IMR-90 (cell line): ENCODE measurements around the gene ITPKA. TPM values are rescaled to one million over a fixed set of nuclear protein-coding genes. Genes with fewer than 3 reads are reported as not detected.

ENCODE experiments used
- ATAC-seq: fragments of 200-7000 bp; cut with Tn5 transposase; 2 replicates; pipeline ENCODE4 v1.9.1; 2020; ENCODE audit warnings: low read depth, mild to moderate bottlenecking, moderate library complexity
- BruUV-seq: library from RNA; stranded (reverse); fragments of 400-500 nt; replicated peaks from 2 replicates; lab custom pipeline; 2021; lab: Mats Ljungman, UMichigan
- CTCF ChIA-PET: fragments of 300-600 bp; formaldehyde crosslinking; extraction: SDS; loops from one replicate; lab custom pipeline; 2021; ENCODE audit warnings: antibody characterized with exemption; lab: Yijun Ruan, JAX
- POLR2A ChIA-PET: fragments of 300-600 bp; sonication (Branson Sonifier 250); formaldehyde crosslinking; loops from one replicate; lab custom pipeline; 2022; ENCODE audit warnings: antibody characterized with exemption; ENCODE audit not compliant: unreplicated experiment; lab: Charles Lee
- DNase-seq: peaks from one replicate; pipeline ENCODE4 v3.0.0; 2013
- H2AFZ ChIP-seq: replicated peaks from 2 replicates; pipeline ENCODE3; 2013; ENCODE audit warnings: low read length, mild to moderate bottlenecking; ENCODE audit not compliant: poor library complexity
- H2AK5ac ChIP-seq: 2 replicates; pipeline ENCODE4 v1.6.1; 2013; ENCODE audit warnings: low read depth, low read length, inconsistent platforms
- H2AK9ac ChIP-seq: replicated peaks from 2 replicates; pipeline ENCODE3; 2013; ENCODE audit warnings: mild to moderate bottlenecking, low read depth, low read length, moderate library complexity; ENCODE audit not compliant: poor library complexity
- H2BK120ac ChIP-seq: 2 replicates; pipeline ENCODE4 v1.6.1; 2013; ENCODE audit warnings: low read depth, low read length, inconsistent platforms
- H2BK15ac ChIP-seq: 3 replicates; pipeline ENCODE4 v1.6.1; 2013; ENCODE audit warnings: low read depth, low read length, inconsistent platforms
- H2BK20ac ChIP-seq: 2 replicates; pipeline ENCODE4 v1.6.1; 2013; ENCODE audit warnings: low read depth, mild to moderate bottlenecking, inconsistent platforms, low read length, moderate library complexity
- H2BK5ac ChIP-seq: 2 replicates; pipeline ENCODE4 v1.6.1; 2013; ENCODE audit warnings: mild to moderate bottlenecking, low read depth, low read length, inconsistent platforms; ENCODE audit not compliant: poor library complexity, severe bottlenecking
- H3K14ac ChIP-seq: replicated peaks from 2 replicates; pipeline ENCODE4 v1.6.1; 2013; ENCODE audit warnings: low read depth, low read length, inconsistent platforms
- H3K18ac ChIP-seq: 2 replicates; pipeline ENCODE4 v1.6.1; 2013; ENCODE audit warnings: low read depth, low read length, control low read depth
- H3K23ac ChIP-seq: 2 replicates; pipeline ENCODE4 v1.6.1; 2013; ENCODE audit warnings: low read depth, low read length, inconsistent platforms
- H3K27ac ChIP-seq: 2 replicates; pipeline ENCODE4 v1.5.1; 2013; ENCODE audit warnings: mild to moderate bottlenecking, control low read depth, low read length; ENCODE audit not compliant: insufficient read depth
- H3K27me3 ChIP-seq: 2 replicates; pipeline ENCODE4 v1.6.1; 2013; ENCODE audit warnings: low read length; ENCODE audit not compliant: control insufficient read depth, insufficient read depth
- H3K36me3 ChIP-seq: 2 replicates; pipeline ENCODE4 v1.6.1; 2013; ENCODE audit warnings: low read length, mixed read lengths; ENCODE audit not compliant: control insufficient read depth, insufficient read depth
- H3K4ac ChIP-seq: 2 replicates; pipeline ENCODE4 v1.6.1; 2013; ENCODE audit warnings: low read depth, low read length, inconsistent platforms
- H3K4me1 ChIP-seq: 2 replicates; pipeline ENCODE4 v1.6.1; 2013; ENCODE audit warnings: low read length, mixed read lengths; ENCODE audit not compliant: control insufficient read depth, insufficient read depth
- H3K4me2 ChIP-seq: 2 replicates; pipeline ENCODE4 v1.6.1; 2013; ENCODE audit warnings: low read depth, mild to moderate bottlenecking, control low read depth, low read length, moderate library complexity
- H3K4me3 ChIP-seq: 2 replicates; pipeline ENCODE4 v1.5.1; 2013; ENCODE audit warnings: low read depth, mild to moderate bottlenecking, control low read depth, low read length, moderate library complexity; ENCODE audit not compliant: insufficient read depth
- H3K56ac ChIP-seq: 2 replicates; pipeline ENCODE4 v1.6.1; 2013; ENCODE audit warnings: low read length, inconsistent platforms; ENCODE audit not compliant: insufficient read depth; ENCODE audit errors: extremely low read depth
- H3K79me1 ChIP-seq, 2 experiments: 2 replicates each; pipeline ENCODE4 v1.6.1; 2013; ENCODE audit warnings: low read length in 2 of 2, inconsistent platforms in 1 of 2, low read depth in 1 of 2
- H3K9ac ChIP-seq: 2 replicates; pipeline ENCODE4 v1.6.1; 2013; ENCODE audit warnings: low read depth, low read length, control low read depth
- H3K9me1 ChIP-seq: 2 replicates; pipeline ENCODE4 v1.6.1; 2013; ENCODE audit warnings: low read length, inconsistent platforms; ENCODE audit not compliant: insufficient read depth
- H3K9me3 ChIP-seq: 2 replicates; pipeline ENCODE4 v1.6.1; 2013; ENCODE audit warnings: low read length; ENCODE audit not compliant: control insufficient read depth, insufficient read depth
- H4K20me1 ChIP-seq: 2 replicates; pipeline ENCODE4 v1.6.1; 2013; ENCODE audit warnings: low read length, inconsistent platforms; ENCODE audit not compliant: insufficient read depth
- H4K5ac ChIP-seq: 2 replicates; pipeline ENCODE4 v1.6.1; 2013; ENCODE audit warnings: mild to moderate bottlenecking, low read depth, low read length, control low read depth
- H4K8ac ChIP-seq, 2 experiments: 2 replicates each; pipeline ENCODE4 v1.6.1; 2013; ENCODE audit warnings: low read depth in 2 of 2, low read length in 2 of 2, control low read depth in 1 of 2, inconsistent platforms in 1 of 2
- H4K91ac ChIP-seq: 2 replicates; pipeline ENCODE4 v1.6.1; 2013; ENCODE audit warnings: low read depth, low read length, inconsistent platforms; ENCODE audit not compliant: insufficient read depth
- CEBPB ChIP-seq: IDR thresholded peaks from 2 replicates; pipeline ENCODE4 v1.6.1; 2012; ENCODE audit warnings: low read depth, low read length, improper control_type of control experiment
- CHD1 ChIP-seq: IDR thresholded peaks from 2 replicates; pipeline ENCODE4 v1.6.1; 2012; ENCODE audit warnings: low read depth, low read length, improper control_type of control experiment
- MAZ ChIP-seq: IDR thresholded peaks from 2 replicates; pipeline ENCODE4 v1.6.1; 2012; ENCODE audit warnings: low read depth, mild to moderate bottlenecking, low read length, improper control_type of control experiment, moderate library complexity, borderline replicate concordance
- MXI1 ChIP-seq: IDR thresholded peaks from 2 replicates; pipeline ENCODE4 v1.6.1; 2012; ENCODE audit warnings: low read depth, mild to moderate bottlenecking, low read length, moderate library complexity, borderline replicate concordance
- RAD21 ChIP-seq: IDR thresholded peaks from 2 replicates; pipeline ENCODE4 v1.6.1; 2012; ENCODE audit warnings: low read length, improper control_type of control experiment
- WGBS, 2 experiments: methylation state at CpG; one replicate each; pipeline versions ENCODE4 v1.1.5 to v1.1.7; 2013; ENCODE audit warnings: missing lambda C conversion rate in 2 of 2; ENCODE audit not compliant: insufficient read length in 1 of 2; ENCODE audit errors: extremely low coverage in 2 of 2; 5-methylcytosine and 5-hydroxymethylcytosine counted together
- dilution Hi-C: fragments of 300-500 bp; cut with HindIII; formaldehyde crosslinking; loops from one replicate; pipeline ENCODE4 v1.14.3; 2018; ENCODE audit warnings: low sequenced_read_pairs; ENCODE audit not compliant: unreplicated experiment
- in situ Hi-C: fragments of 300-500 bp; cut with MboI; formaldehyde crosslinking; loops from 3 replicates; pipeline ENCODE4 v1.14.3; 2019; ENCODE audit warnings: low sequenced_read_pairs, inconsistent platforms, mixed read lengths
- intact Hi-C: fragments of 100-400 bp; cut with micrococcal nuclease; formaldehyde crosslinking; loops from 2 replicates; pipeline ENCODE4 v1.10.0; 2022
- polyA plus RNA-seq, 3 experiments: library from polyadenylated mRNA; depleted of rRNA; stranded (reverse); fragments of >200 nt; gene quantifications; 2 replicates each; pipeline ENCODE4 v1.2.3, GENCODE V29; 2012; ENCODE audit warnings: low replicate concordance in 1 of 3
- total RNA-seq: library from RNA; depleted of rRNA; stranded (reverse); fragments of >200 nt; gene quantifications from 2 replicates; pipeline ENCODE4 v1.2.3, GENCODE V29; 2012
- TF ChIP-seq, protein P1 (sequence below): fragments of 150-350 bp; IDR thresholded peaks from 2 replicates; pipeline ENCODE4 v1.6.1; 2017; ENCODE audit warnings: mild to moderate bottlenecking, antibody characterized with exemption, low read length, low read depth
- TF ChIP-seq, protein P2 (sequence below): fragments of 150-350 bp; IDR thresholded peaks from 2 replicates; pipeline ENCODE4 v1.6.1; 2016; ENCODE audit warnings: low read depth, mild to moderate bottlenecking, low read length, moderate library complexity, borderline replicate concordance

Gene ITPKA
- total and polyA plus RNA-seq, 2 of the 4 experiments (the other 2 are of a cell fraction), result 1.1 to 1.8 TPM

DNA sequence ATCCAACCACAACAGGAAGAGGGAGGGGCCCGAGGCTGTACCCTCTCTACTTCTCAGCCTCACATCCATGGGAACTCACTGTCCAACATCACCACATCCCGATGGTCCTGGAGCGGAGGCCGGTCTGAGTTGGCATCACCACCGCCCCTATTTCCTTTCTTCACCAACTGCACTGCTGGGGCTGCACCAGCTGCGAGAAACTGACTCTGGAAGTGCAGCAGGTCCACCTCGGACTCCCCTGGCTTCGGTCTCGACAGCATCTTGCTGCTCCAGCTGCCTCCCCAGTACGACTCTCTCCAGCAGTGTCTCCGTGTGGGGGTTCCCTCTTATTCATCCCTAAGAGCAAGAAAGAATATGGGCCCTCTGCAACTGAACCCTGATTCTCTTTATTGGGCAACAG, 43.2 kb downstream of the ITPKA start:
- Histone ChIP-seq H3K9me3 (no peaks in the 10 kb centered on the region), H3K27me3 (no peaks in the 10 kb centered on the region), H2AFZ (peak overlapping the region; percentile 3), H3K9ac (no peak overlapping the region), H4K5ac (no peak overlapping the region), H3K4me3 (no peak overlapping the region), H2BK5ac (no peak overlapping the region), H2BK120ac (no peak overlapping the region), H3K56ac (no peak overlapping the region), H3K4me2 (no peak overlapping the region), H3K36me3 (peaks cover 32% of the 10 kb centered on the region), H3K27ac (no peak overlapping the region), H3K18ac (no peak overlapping the region), H4K91ac (no peak overlapping the region), H3K4me1 (no peaks in the 10 kb centered on the region), H3K4ac (no peak overlapping the region), H2BK20ac (no peak overlapping the region), H4K8ac (no peak overlapping the region), H2AK9ac (no peak overlapping the region), H3K9me1 (peaks cover 2% of the 10 kb centered on the region), H3K79me1 (peaks cover 4 to 35% of the 10 kb centered on the region in 2 experiments; a peak in 1 of 4 replicates), H2AK5ac (no peak overlapping the region), H3K23ac (no peak overlapping the region), H2BK15ac (no peak overlapping the region), H4K20me1 (no peaks in the 10 kb centered on the region), H3K14ac (no peak overlapping the region)
- TF ChIP-seq RAD21 (no peak), MAZ (no peak), CEBPB (no peak), MXI1 (no peak), CHD1 (no peak)
- TF ChIP-seq, protein P1, sequence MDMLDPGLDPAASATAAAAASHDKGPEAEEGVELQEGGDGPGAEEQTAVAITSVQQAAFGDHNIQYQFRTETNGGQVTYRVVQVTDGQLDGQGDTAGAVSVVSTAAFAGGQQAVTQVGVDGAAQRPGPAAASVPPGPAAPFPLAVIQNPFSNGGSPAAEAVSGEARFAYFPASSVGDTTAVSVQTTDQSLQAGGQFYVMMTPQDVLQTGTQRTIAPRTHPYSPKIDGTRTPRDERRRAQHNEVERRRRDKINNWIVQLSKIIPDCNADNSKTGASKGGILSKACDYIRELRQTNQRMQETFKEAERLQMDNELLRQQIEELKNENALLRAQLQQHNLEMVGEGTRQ, result no peak
- TF ChIP-seq, protein P2, sequence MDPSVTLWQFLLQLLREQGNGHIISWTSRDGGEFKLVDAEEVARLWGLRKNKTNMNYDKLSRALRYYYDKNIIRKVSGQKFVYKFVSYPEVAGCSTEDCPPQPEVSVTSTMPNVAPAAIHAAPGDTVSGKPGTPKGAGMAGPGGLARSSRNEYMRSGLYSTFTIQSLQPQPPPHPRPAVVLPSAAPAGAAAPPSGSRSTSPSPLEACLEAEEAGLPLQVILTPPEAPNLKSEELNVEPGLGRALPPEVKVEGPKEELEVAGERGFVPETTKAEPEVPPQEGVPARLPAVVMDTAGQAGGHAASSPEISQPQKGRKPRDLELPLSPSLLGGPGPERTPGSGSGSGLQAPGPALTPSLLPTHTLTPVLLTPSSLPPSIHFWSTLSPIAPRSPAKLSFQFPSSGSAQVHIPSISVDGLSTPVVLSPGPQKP, result no peak
- in situ Hi-C loops (no loop called here), intact Hi-C loops (no loop called here), dilution Hi-C loops (no loop called here)
- POLR2A ChIA-PET, result no interaction called here
- no TSS peak for BruUV-seq
- CTCF ChIA-PET, result no interaction called here
- 90% methylated on average over 2 of the region's 11 CpGs; no CpG with 5 or more reads in 1 of the 2 experiments for WGBS, 2 experiments
- ATAC-seq (no peak), DNase-seq (no peak)
